Neural progenitor cell (in vitro differentiated cells): ENCODE measurements around the gene ZBTB25.

ENCODE experiments used
- EZH2 ChIP-seq: fragments of 200-600 bp; sonication (generic); IDR thresholded peaks from 2 replicates; pipeline ENCODE4 v1.6.1; 2017; ENCODE audit warnings: antibody characterized with exemption, mild to moderate bottlenecking, moderate library complexity
- EZH2phosphoT487 ChIP-seq: fragments of 200-600 bp; sonication (generic); IDR thresholded peaks from 2 replicates; pipeline ENCODE4 v1.6.1; 2017; ENCODE audit warnings: antibody characterized with exemption
- TF ChIP-seq, protein P1 (sequence below): fragments of 200-600 bp; sonication (generic); IDR thresholded peaks from 2 replicates; pipeline ENCODE4 v1.5.1; 2017; ENCODE audit warnings: antibody characterized with exemption, mild to moderate bottlenecking

DNA sequence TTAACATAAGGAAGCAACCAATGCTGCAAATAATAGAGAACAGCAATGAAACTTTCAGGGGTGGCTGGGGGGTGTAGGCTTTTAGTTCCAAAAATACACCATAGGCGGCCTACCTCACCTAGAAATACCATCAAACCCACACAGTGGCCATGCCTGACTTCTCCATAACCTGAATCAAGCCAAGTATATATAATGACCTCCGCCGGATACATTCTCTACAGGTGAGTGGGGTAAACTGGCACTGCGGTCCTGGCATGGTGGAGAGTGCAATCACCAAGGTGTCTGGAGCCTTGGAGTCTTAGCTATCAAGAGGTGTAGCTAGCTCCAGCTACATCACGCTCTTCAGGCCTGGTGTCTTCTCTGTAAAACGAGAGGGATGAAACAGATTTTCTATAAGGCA is 1.2 kb downstream of the ZBTB25 start:
- TF ChIP-seq EZH2 = no peak
- TF ChIP-seq, protein P1, sequence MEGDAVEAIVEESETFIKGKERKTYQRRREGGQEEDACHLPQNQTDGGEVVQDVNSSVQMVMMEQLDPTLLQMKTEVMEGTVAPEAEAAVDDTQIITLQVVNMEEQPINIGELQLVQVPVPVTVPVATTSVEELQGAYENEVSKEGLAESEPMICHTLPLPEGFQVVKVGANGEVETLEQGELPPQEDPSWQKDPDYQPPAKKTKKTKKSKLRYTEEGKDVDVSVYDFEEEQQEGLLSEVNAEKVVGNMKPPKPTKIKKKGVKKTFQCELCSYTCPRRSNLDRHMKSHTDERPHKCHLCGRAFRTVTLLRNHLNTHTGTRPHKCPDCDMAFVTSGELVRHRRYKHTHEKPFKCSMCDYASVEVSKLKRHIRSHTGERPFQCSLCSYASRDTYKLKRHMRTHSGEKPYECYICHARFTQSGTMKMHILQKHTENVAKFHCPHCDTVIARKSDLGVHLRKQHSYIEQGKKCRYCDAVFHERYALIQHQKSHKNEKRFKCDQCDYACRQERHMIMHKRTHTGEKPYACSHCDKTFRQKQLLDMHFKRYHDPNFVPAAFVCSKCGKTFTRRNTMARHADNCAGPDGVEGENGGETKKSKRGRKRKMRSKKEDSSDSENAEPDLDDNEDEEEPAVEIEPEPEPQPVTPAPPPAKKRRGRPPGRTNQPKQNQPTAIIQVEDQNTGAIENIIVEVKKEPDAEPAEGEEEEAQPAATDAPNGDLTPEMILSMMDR = no peak
- TF ChIP-seq EZH2phosphoT487 = no peak
